Endodermal cell (in vitro differentiated cells): ENCODE measurements around the gene ZNF445. TPM values are rescaled to one million over a fixed set of nuclear protein-coding genes. Genes with fewer than 3 reads are reported as not detected.

Experiments used
- DNase-seq: peaks from one replicate; pipeline ENCODE4 v3.0.0-alpha.2; 2017
- H3K27ac ChIP-seq: 2 replicates; pipeline ENCODE4 v1.5.1; 2013; ENCODE audit warnings: mild to moderate bottlenecking, low read depth, low read length, moderate library complexity
- H3K27me3 ChIP-seq: 2 replicates; pipeline ENCODE4 v1.6.1; 2013; ENCODE audit warnings: mild to moderate bottlenecking, low read length, moderate library complexity; ENCODE audit not compliant: insufficient read depth, control insufficient read depth, poor library complexity, severe bottlenecking
- H3K36me3 ChIP-seq: 2 replicates; pipeline ENCODE4 v1.7.0; 2013; ENCODE audit warnings: mild to moderate bottlenecking, low read length, moderate library complexity; ENCODE audit not compliant: control insufficient read depth, insufficient read depth
- H3K4me1 ChIP-seq: one replicate; pipeline ENCODE4 v1.7.0; 2013; ENCODE audit warnings: low read length; ENCODE audit not compliant: control insufficient read depth, insufficient read depth
- H3K4me3 ChIP-seq: 2 replicates; pipeline ENCODE4 v1.5.1; 2013; ENCODE audit warnings: mild to moderate bottlenecking, low read length, moderate library complexity
- H3K9ac ChIP-seq: 2 replicates; pipeline ENCODE4 v1.6.1; 2013; ENCODE audit warnings: mild to moderate bottlenecking, low read length, moderate library complexity; ENCODE audit not compliant: poor library complexity, severe bottlenecking; ENCODE audit errors: extremely low read depth
- H3K9me3 ChIP-seq: 2 replicates; pipeline ENCODE4 v1.6.1; 2013; ENCODE audit warnings: mild to moderate bottlenecking, low read length, moderate library complexity; ENCODE audit not compliant: control insufficient read depth
- H3K27ac Mint-ChIP-seq: 2 replicates; pipeline ENCODE4 v1.8.0; 2020; ENCODE audit warnings: mixed read lengths
- H3K27me3 Mint-ChIP-seq: 2 replicates; pipeline ENCODE4 v1.8.0; 2021; ENCODE audit warnings: mild to moderate bottlenecking, mixed read lengths; ENCODE audit not compliant: insufficient read depth
- H3K36me3 Mint-ChIP-seq: 2 replicates; pipeline ENCODE4 v1.8.0; 2020; ENCODE audit warnings: low read depth, mixed read lengths
- H3K4me1 Mint-ChIP-seq: 2 replicates; pipeline ENCODE4 v1.8.0; 2020; ENCODE audit warnings: mixed read lengths
- H3K4me3 Mint-ChIP-seq: 2 replicates; pipeline ENCODE4 v1.8.0; 2020; ENCODE audit warnings: mild to moderate bottlenecking, moderate library complexity, mixed read lengths
- H3K9me3 Mint-ChIP-seq: 2 replicates; pipeline ENCODE4 v1.8.0; 2020; ENCODE audit warnings: mild to moderate bottlenecking, mixed read lengths
- CTCF ChIP-seq: fragments of 200-600 bp; sonication (generic); conservative IDR thresholded peaks from 2 replicates; pipeline ENCODE4 v1.5.0; 2021; ENCODE audit warnings: antibody characterized with exemption, mild to moderate bottlenecking
- WGBS, 2 experiments: methylation state at CpG; one replicate each; pipeline versions ENCODE4 v1.1.5 to v1.1.7; 2013; ENCODE audit warnings: missing lambda C conversion rate in 2 of 2, mixed read lengths in 1 of 2; ENCODE audit not compliant: insufficient coverage in 1 of 2, insufficient read length in 1 of 2; 5-methylcytosine and 5-hydroxymethylcytosine counted together
- total RNA-seq, 2 donors: library from RNA; stranded (reverse); fragmentation: NEBNext Ultra II Directional in 1 of 2; extraction: Animal tissue kit (Norgen Biotek cat#: 25700) in 1 of 2; gene quantifications; 2 replicates in 1 of 2; 3 replicates in 1 of 2; pipeline ENCODE4 v1.2.1, GENCODE V29; 2021

The ZNF445 gene
- total RNA-seq, 2 donors from 2014 or later: 35.4 to 56.9 TPM

DNA sequence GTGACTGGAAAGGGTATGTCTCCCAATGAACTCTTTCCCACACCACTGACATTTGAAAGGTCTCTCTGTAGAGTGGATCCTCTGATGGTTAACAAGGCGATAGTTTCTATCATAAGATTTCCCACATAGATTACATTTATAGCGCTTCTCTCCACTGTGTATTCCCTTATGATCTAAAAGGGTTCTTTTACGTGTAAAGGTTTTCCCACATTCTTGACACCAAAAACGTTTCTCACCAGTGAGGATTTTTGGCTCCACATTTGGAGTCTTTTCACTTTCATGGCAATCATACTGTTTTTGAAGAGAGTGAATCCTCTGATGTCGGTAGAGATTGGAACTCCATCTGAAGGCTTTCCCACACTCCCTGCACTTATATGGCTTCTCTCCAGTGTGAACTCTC lies 30.5 kb downstream of the ZNF445 start:
- Mint-ChIP-seq H3K9me3 (peaks cover 45% of the 10 kb centered on the region), H3K27me3 (no peaks in the 10 kb centered on the region), H3K27ac (no peak overlapping the region), H3K36me3 (peaks cover 88% of the 10 kb centered on the region), H3K4me3 (no peak overlapping the region), H3K4me1 (no peaks in the 10 kb centered on the region)
- H3K36me3 ChIP-seq: peaks cover 76% of the 10 kb centered on the region
- peaks cover 17% of the 10 kb centered on the region for H3K9me3 ChIP-seq
- H3K4me1 ChIP-seq: no peaks in the 10 kb centered on the region
- no peak for TF ChIP-seq CTCF
- H3K27ac ChIP-seq: no peak overlapping the region
- H3K4me3 ChIP-seq: no peak overlapping the region
- H3K27me3 ChIP-seq: no peaks in the 10 kb centered on the region
- 93 to 96% methylated on average over 5 of the region's 5 CpGs for WGBS, 2 experiments
- no peak for DNase-seq
- H3K9ac ChIP-seq: no peak overlapping the region

DNA sequence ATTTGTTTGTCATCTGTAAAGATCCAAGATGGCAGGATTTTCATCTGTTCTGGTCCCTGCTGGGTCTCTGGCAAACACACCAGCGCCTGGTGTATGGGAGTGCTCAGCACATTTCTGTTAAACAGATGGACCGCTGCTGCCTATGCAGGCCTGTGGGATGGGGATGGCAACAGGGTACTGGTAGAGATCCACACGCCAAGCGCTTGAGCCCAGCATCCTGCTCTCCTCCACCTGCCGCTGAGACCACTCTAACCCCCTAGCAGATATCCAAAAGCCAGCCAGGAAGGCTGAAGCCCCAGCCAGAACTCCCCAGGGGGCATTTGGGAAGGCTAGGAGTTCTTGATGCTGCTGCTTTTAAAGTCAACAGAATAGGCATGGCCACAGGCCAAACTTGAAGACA lies 31.7 kb downstream of the ZNF445 start:
- peaks cover 17% of the 10 kb centered on the region for H3K9me3 ChIP-seq
- H3K27ac ChIP-seq: no peak overlapping the region
- no peaks in the 10 kb centered on the region for H3K27me3 Mint-ChIP-seq
- 93% methylated on average over 5 of the region's 5 CpGs; no CpG with 5 or more reads in 1 of the 2 experiments for WGBS, 2 experiments
- H3K4me1 ChIP-seq: no peaks in the 10 kb centered on the region
- peak; percentile 10 for DNase-seq
- H3K9me3 Mint-ChIP-seq: peaks cover 45% of the 10 kb centered on the region
- no peaks in the 10 kb centered on the region for H3K4me1 Mint-ChIP-seq
- peaks cover 84% of the 10 kb centered on the region for H3K36me3 Mint-ChIP-seq
- H3K4me3 Mint-ChIP-seq: no peak overlapping the region
- H3K4me3 ChIP-seq: no peak overlapping the region
- H3K9ac ChIP-seq: no peak overlapping the region
- H3K27ac Mint-ChIP-seq: no peak overlapping the region
- peaks cover 76% of the 10 kb centered on the region for H3K36me3 ChIP-seq
- no peak for TF ChIP-seq CTCF
- H3K27me3 ChIP-seq: no peaks in the 10 kb centered on the region

- peaks cover 69% of the 10 kb centered on the region for H3K36me3 ChIP-seq
- peaks cover 17% of the 10 kb centered on the region for H3K9me3 ChIP-seq
- H3K4me3 ChIP-seq: no peak overlapping the region
- no peak overlapping the region for H3K27ac ChIP-seq
- WGBS, 2 experiments: 94 to 95% methylated on average over 4 to 7 of the region's 7 CpGs
- DNase-seq: peak; percentile 10
- Mint-ChIP-seq H3K4me1 (no peaks in the 10 kb centered on the region), H3K9me3 (peaks cover 45% of the 10 kb centered on the region), H3K27ac (no peak overlapping the region), H3K36me3 (peaks cover 77% of the 10 kb centered on the region), H3K4me3 (no peak overlapping the region), H3K27me3 (no peaks in the 10 kb centered on the region)
- H3K9ac ChIP-seq: no peak overlapping the region
- H3K4me1 ChIP-seq: no peaks in the 10 kb centered on the region
- no peaks in the 10 kb centered on the region for H3K27me3 ChIP-seq
- no peak for TF ChIP-seq CTCF
Measured at GRCh38 chr3:44444896-44445691, 32.4 kb downstream of the ZNF445 start.
